HG02885 (cell line): ENCODE data around the gene ZDHHC1.

Source experiments
- ATAC-seq: cut with Tn5 transposase; IDR thresholded peaks from one replicate; pipeline ENCODE4 v1.9.1; 2021; ENCODE audit warnings: mild to moderate bottlenecking; ENCODE audit not compliant: unreplicated experiment, poor library complexity

Gene ZDHHC1

DNA sequence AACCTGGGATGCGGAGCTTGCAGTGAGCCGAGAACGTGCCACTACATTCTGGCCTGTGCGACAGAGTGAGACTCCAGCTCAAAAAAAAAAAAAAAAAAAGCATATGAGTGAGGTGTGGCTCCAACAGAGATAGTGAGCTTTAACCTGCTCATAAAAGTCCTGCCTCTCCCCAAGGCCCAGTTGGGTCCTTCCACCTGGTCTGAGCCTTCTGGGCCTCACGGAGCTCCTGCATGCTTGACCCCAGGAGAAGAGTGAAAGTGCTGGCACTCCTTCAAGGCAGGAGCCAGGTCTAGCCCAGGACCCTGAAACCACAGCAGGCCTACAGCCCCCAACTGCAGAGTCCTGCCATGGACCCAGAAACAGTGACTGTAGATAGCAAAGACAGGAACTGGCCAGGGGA lies 32.3 kb upstream of the ZDHHC1 start:
- no peak for ATAC-seq

DNA sequence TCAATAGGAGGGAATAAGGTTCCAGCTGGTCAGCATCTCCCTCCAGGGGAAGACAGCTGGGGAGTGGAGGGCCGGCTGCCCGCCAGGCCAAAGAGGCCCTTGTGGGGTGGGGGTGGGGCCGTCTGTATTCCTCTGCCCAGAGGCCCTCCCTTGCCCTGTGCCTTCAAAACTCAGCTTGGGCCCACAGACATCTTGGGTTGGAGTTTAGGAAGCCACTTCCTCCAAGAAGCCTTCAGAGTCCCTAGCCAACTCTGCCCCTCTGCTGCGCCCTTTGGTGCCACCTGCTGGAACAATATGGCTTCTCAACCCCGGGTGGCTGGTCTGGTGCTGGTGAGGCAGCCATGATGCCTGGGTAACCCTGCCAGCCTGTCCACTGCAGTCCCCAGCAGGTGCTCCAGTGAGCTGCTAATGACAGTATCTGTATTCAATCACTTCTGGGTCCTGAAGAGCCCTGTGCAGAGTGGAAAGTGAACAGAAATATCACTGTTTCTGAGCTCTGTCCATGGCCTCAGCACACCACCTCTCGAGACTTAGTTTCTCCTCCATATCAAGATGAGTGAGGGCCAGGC lies 31.3 kb upstream of the ZDHHC1 start:
- peak; percentile 51 for ATAC-seq

DNA sequence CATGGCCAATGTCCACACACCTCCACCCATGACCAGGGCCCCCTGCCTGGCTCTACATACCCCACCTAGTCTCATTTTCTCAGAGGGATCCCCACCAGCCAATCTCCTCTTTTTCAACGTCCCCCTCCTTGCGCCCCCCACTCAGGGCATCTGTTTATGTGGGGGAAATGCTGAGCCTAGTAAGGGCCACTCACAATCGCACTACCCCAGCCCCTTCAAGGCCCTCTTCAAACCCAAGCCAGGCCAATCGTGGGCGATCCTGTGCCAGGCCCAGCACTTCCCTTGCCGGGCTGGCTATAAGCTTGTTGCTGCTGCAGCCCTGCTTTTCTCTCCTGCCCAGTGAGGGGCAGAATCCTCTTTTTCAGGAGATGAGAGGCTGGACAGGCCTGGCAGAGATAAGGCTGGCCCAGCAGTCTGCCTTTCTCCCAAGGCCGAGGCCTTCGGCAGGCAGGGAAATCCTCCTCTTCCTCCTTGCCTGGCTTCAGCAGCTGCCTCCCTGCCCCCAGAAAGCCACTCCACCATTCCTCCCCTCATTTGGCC lies 30.8 kb upstream of the ZDHHC1 start:
- ATAC-seq: no peak

DNA sequence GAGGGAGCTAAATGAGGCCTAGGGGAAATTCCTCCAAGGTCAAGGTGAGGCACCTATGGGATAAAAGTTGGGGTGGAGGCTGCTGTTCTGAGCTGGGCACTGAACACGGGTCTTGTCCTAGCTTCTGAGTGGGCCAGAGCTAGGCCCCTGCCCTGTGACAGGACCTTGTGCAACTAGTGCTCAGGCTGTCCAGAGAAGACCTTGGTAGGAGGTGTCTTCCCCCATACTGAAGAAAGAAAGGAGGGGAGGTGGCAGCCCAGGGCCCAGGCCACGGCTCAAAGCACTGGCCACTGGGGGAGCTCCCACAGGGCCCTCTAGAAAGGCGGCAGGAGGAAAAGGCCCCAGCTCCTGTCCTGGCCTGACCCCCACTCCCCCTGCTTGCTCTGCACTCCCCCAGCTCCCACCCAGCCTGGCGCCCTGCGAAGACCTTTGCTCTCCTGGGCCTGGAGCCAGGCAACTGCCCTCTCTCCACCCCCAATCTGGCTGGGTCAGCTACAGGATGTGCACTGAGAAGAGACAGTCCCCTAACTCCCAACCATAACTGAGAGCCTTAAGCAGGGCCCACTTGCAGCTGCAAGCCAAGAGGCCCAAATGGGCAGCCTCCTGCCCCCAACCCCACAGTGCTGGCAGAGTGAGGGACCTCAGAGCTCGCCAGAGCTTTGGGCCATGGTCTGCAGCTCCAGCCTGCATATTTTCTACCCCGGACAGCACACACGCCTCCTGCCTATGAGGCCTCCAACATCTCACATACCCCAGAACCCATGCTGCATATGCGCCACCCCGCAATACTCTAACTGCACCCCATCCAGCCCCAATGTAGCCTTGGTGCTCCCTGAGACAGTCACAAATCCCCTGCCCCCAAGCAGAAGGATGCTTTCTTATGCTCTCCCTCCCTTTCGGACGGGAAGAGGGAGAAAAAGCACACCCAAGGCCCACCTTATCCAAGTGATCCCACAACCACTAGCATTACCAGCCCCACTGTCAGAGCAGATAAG lies 29.9 kb upstream of the ZDHHC1 start:
- ATAC-seq: no peak

DNA sequence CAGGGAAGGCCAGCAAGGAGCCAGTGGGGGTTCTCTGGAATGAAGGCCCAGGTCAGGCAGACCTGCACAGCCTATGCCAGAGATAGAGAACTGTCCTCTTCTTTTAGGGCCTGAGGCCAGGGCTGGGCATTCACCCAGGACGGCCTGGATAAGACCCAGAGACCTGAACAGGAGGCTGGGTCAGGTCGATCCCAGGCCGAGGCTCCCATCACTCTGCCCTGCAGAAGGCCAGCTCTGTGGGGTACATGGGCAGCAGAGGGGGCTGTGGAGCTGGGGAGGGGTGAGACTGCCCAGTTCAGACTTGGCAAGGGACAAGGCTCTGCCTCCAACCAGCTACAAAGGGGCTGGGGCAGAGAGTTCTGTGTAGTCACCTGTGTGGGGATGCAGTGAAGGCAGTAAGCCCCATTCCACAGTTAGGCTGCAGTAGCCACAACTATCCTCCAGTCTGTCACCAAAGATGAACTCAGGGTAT lies 29.2 kb upstream of the ZDHHC1 start:
- no peak for ATAC-seq

DNA sequence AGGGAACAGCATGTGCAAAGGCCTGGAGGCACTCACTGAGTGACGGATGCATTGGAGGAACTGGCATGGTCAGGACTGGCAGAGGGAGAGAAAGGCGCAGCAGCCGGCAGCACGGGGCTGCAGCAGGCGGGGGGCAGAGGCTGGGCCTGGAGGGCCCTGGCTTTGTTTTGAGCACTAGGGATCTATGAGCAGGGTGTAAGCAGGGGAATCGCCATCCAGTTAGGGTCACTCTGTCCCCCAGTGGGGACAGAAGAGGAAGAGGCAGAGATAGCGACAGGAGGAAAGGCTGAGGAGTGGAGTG lies 28.8 kb upstream of the ZDHHC1 start:
- ATAC-seq: no peak

DNA sequence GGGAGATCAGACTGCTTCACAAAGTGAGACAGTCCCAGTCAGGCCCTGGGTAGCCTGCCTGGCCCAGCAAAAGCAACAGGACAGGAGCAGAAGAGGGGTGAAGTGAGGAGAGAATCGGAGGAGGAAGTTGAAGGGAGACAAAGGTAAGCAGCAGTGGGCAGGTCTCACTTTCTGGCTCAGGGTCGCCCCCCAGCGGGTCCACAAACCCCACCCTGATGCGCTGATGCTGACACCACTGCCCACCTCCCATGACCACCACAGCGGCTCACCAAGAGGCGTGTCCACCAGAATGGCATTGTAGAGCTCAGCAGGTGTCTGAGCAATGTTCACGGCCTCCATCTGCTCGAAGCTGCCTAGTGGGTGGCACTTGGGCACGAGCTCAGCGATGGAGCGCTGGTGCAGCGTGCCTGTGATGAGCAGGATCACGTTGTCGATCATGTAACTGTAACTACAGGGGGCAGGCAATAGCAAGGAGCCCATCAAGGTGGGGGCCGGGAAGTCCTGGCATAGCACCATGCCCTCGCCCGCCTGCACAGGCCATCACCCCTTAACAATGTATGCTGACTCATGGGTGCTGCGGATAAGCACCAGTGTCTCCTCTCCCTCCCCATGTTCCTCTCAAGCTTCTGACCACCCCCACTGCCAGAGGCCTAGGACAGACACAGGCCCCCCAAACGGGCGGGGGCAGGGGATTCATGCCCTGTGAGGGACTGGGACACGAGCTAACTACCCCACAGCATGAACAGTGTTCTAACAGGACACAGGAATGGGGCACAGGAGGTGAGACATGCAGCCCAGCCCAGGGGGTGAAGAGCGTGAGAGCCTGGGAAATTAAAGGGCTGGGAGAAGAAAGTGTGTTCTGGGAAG lies 28.2 kb upstream of the ZDHHC1 start:
- ATAC-seq: no peak

DNA sequence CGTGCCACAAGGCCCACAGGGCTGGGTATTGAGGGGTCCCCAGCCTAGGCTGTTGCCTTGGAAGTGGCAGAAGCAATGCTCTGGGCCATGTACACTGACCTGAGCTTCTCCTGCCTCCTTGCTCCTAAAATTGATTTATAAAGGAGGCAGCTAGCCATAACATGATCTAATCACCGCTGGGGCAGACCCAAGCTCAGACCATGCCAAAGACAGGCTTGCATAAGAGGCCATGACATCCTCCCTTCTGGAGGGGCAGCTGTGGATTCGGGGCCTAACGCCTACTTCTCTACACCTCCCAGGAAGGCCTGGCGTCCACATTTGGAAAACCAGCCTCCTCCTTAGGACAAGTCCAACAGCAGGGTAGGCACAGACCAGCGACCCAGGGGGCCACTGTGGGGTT lies 27.0 kb upstream of the ZDHHC1 start:
- no peak for ATAC-seq

DNA sequence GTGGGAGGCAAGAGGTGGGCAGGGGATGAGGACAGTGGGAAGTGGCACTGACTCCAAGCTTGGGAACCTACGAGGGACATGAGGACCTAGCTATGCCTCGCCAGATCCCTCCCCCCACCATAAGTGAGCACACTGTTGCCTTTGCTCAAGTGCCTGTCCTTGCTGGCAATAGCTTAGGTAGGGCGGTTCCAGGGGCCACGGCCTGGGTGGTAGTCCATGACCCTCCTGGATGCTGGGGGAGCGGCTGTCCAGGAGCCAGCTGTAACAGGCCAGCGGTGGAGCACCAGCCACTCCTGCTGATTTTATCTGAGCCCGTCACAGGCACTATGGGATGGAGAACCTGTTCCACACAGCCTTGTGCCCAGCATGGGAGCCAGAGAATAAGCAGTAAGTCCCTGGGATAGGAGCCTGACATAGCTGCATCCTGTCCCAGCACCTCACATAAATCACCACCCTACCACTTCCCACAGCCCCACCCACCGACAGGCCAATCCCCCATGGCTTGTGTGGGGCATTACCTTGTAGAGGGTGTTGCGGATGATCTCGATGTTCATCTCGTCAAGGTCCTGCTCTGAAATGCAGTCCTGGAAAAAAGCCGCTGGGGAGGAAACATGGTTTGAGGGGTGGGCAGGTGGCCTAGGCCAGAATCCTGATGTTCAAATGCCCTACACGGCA lies 26.4 kb upstream of the ZDHHC1 start:
- ATAC-seq: no peak

DNA sequence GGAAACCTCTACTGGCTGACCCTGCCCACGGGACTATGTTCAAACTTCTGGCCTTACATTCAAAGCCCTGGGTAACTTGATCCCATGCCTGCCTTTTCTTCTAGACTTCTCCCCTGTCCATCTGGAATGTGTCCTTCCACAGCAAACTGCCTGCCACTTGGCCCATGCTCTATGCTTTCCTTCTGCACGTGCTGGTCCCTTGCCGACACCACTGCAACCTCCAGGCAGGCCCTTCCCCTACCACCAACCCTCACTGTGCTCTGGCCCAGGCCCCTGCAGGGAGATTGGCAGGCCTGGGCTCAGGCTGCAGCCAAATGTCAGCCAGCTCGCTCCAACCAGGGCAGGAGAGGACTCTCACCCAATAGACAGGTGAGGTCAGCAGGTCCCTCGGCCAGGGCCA lies 25.6 kb upstream of the ZDHHC1 start:
- ATAC-seq: no peak

DNA sequence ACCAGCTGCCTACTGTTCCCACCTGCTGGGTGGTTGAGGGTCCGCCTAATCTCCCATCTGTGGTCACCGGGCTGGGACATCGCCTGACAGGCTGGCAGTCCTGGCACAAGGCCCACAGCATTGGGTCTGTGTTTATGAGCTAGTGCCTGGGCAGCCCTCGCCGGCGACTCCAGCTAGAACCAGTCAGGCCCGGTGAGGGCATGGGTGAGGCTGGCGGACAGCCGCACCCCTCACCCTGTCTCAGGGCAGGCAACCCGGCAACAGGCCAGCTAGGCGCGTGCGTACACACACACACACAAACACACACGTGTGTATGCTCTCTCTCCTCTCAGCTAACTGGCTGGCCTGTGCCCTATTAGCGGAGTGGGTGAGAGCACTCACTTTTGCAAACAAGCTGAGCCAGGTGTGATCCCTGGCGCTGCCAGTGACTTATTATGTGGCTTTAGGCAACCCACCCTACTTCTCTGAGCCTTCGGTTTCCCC lies 25.0 kb upstream of the ZDHHC1 start:
- no peak for ATAC-seq

DNA sequence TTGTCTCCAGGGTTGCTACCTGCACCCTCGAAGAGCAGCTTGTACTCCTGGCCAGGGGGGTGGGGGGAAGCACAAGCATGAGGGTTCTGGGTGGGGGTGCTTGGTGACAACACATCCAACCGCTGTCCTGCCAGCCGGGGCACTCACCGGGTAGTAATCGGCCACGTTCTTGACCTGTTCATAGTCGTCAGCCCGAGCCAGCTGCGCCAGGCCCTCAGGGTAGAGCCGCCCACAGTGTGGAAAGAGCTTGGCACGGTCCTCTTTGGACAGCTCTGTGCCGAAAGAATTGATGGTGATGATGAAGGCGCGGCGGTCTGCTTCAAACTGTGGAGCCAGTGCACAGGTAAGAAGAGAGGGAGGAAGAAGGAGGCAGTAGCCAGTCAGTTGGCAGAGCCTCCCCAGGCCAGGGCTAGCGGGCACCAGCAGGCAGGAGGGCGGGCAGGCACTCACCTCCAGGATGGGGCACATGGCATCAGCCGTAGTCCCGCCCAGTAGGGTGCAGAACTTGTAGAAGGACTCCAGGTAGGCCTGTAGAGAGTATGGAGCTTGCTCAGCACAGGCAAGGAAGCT lies 22.6 kb upstream of the ZDHHC1 start:
- no peak for ATAC-seq

DNA sequence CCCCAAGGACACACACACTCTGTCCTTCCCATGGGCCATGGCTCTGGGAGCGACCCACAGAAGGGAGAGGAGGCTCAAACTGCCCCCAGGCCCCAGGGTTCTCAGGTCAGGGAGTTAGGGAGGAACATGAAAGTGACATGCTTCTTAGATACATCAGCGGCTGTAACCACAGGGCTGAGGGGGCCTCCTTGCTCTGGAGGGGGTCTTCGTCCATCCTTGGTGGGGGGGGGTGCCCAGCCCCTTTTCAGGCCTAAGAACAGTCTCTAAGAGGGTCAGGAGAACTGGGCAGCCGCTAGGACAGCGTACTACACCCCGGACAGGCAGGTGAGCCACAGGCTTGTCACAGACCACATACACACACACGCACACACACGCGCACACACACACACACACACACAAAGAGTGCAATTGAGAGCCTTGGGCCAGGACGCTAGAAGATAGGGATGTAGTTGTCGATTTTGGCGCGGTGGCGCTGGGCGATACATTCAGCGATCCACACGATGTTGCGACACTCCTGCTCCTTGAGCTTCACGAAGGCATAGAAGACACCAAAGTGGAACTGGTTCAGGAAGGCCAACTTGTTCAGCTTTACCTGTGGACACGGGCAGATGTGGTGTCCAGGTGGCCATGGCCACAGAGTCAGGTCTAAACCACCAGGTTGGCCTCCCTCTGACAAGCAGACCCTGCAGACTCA lies 22.0 kb upstream of the ZDHHC1 start:
- no peak for ATAC-seq

DNA sequence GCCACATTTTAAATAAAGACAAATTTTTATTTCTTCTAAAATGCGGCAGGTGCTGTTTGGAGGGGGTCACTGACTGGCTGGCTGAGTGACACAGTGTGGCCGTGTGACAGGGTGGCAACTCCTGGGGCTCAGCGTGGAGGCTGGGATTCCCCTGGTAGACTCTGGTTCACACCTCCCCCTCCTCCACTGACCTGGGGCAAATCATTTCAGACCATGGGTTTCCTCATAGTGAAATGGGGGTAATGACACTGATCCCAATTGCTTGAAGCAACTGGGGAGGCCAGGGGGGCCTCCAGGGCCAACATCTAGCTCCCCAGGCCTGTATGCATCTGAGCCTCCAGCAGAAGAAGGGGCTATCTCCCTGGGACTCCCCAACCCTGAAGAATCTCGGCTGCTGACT lies 21.2 kb upstream of the ZDHHC1 start:
- ATAC-seq: no peak

DNA sequence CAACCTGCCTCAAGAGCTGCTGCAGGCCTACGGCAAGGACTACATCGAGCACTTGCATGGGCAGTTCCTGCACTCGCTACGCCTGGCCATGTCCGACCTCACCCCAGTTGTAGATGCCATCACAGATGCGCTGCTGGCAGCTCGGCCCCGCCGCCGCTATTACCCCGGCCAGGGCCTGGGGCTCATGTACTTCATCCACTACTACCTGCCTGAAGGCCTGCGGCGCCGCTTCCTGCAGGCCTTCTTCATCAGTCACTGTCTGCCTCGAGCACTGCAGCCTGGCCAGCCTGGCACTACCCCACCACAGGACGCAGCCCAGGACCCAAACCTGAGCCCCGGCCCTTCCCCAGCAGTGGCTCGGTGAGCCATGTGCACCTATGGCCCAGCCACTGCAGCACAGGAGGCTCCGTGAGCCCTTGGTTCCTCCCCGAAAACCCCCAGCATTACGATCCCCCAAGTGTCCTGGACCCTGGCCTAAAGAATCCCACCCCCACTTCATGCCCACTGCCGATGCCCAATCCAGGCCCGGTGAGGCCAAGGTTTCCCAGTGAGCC lies 20.4 kb upstream of the ZDHHC1 start:
- no peak for ATAC-seq

DNA sequence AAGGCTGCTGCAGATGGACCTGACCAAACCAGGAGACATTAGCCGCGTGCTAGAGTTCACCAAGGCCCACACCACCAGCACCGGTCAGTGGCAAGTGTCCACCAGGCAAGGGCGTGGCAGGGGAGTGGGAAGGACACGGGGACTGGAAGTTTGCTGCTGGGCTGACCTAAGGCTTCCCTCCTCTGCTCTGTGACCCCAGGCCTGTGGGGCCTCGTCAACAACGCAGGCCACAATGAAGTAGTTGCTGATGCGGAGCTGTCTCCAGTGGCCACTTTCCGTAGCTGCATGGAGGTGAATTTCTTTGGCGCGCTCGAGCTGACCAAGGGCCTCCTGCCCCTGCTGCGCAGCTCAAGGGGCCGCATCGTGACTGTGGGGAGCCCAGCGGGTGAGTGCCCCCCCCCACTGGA lies 19.5 kb upstream of the ZDHHC1 start:
- ATAC-seq: no peak

DNA sequence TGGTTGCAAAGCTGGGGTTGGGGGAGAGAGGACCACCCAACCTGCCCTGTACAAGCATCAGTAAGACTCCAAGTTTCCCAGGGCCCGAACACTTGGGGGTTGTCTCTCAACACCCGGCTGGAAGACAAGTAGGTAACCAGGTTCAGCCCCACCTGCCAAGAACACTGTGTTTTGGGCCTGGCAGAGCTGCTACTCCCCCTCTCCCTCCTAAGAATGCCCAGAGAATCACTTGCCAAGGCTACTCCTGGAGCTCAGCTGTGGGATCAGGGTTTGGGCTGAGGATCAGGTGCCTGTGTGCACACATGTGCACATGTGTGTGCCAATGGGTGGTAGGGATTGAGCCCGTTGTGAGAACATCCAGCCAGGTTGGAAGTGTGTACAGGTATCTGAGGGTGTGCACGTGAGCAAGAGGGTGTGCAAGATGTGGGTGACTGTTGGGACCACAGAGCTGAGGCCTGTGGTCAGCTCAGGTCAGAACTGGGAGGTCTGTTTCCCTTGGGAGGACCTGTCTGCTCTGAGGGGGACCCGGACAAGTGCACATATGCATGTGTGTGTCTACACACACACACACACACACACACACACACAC lies 16.9 kb upstream of the ZDHHC1 start:
- no peak for ATAC-seq

DNA sequence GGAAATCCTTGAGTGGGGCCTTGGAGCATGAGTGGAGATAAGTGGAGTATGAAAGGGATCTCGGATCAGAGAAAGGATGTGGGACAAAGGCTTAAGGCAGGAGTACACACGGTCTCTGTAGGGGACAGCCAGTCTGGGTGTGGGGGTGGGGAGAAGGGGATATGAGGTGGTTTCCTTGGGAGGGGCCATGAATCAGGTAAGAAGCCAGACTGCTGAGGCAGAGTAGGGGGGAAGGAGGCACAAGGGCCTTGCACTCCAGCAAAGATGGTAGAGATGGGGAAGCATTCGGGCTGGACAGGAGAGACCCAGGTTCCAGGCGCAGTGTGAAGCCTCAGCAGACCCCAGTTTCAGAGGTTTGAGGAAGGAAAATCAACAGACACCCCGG lies 16.2 kb upstream of the ZDHHC1 start:
- no peak for ATAC-seq
